Measurements from ENCODE around the gene RNF130.
"Not testable (repeated sequence)": the region's sequence is repeated elsewhere in the genome, so short reads cannot be mapped to it uniquely, and the experiment has no call there.

RNF130 gene

DNA sequence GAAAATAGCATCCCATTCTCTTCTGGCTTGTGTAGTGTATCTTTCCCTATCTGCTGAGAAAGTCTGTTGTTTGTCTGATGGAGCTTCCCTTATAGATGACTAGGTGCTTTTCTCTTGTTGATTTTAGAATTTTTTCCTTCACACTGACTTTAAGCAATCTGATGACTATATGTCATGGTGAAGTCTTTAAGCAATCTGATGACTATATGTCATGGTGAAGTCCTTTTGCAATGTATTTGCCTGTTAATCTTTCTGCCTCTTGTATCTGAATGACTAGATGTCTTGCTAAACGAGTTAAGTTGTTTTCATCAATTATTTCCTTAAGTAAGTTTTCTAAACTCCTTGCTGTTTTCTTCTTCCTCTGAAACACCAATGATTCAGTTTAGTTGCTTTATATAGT, 80.5 kb downstream of the RNF130 start:
- no peak overlapping the region for H3K9ac ChIP-seq
- no peaks in the 10 kb centered on the region for H3K27me3 ChIP-seq (ENCODE audit: insufficient read depth, low read depth)
- no peak overlapping the region for H3K27ac ChIP-seq
- no peaks in the 10 kb centered on the region for H4K20me1 ChIP-seq (ENCODE audit: insufficient read depth)
- no peak overlapping the region for H2AFZ ChIP-seq (ENCODE audit: low read depth)
- no peaks in the 10 kb centered on the region for H3K4me1 ChIP-seq (ENCODE audit: low read depth, poor library complexity, severe bottlenecking)
- no peak overlapping the region for H3K4me3 ChIP-seq (IDR thresholded peaks at IDR 0.05; ENCODE audit: insufficient read depth, low read depth, low read length)
- H3K36me3 ChIP-seq (ENCODE audit: insufficient read depth) = no peaks in the 10 kb centered on the region
- no peak overlapping the region for H3K4me2 ChIP-seq
- no peaks in the 10 kb centered on the region for H3K79me2 ChIP-seq (ENCODE audit: insufficient read depth, low read depth)
- TF ChIP-seq, protein P1, sequence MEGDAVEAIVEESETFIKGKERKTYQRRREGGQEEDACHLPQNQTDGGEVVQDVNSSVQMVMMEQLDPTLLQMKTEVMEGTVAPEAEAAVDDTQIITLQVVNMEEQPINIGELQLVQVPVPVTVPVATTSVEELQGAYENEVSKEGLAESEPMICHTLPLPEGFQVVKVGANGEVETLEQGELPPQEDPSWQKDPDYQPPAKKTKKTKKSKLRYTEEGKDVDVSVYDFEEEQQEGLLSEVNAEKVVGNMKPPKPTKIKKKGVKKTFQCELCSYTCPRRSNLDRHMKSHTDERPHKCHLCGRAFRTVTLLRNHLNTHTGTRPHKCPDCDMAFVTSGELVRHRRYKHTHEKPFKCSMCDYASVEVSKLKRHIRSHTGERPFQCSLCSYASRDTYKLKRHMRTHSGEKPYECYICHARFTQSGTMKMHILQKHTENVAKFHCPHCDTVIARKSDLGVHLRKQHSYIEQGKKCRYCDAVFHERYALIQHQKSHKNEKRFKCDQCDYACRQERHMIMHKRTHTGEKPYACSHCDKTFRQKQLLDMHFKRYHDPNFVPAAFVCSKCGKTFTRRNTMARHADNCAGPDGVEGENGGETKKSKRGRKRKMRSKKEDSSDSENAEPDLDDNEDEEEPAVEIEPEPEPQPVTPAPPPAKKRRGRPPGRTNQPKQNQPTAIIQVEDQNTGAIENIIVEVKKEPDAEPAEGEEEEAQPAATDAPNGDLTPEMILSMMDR (conservative IDR thresholded peaks at IDR 0.05; ENCODE audit: low read depth, low read length) = no peak

DNA sequence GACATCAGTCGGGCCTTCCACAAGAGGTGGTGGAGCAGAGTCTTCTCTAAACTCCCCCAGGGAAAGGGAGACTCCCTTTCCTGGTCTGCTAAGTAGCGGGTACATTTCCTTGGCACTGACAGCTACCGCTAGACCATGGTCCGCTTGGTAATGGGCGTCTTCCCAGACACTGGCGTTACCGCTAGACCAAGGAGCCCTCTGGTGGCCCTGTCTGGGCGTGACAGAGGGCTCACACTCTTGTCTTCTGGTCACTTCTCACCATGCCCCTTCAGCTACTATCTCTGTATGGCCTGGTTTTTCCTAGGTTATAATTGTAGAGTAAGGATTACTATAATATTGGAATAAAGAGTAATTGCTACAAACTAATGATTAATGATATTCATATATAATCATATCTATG, 81.0 kb downstream of the RNF130 start:
- not testable (repeated sequence) for H3K4me2 ChIP-seq; H3K27ac ChIP-seq; H3K9ac ChIP-seq; H3K4me3 ChIP-seq (IDR thresholded peaks at IDR 0.05; ENCODE audit: insufficient read depth, low read depth, low read length); H4K20me1 ChIP-seq (ENCODE audit: insufficient read depth); H3K27me3 ChIP-seq (ENCODE audit: insufficient read depth, low read depth); H2AFZ ChIP-seq (ENCODE audit: low read depth); H3K4me1 ChIP-seq (ENCODE audit: low read depth, poor library complexity, severe bottlenecking); H3K79me2 ChIP-seq (ENCODE audit: insufficient read depth, low read depth); H3K36me3 ChIP-seq (ENCODE audit: insufficient read depth)

DNA sequence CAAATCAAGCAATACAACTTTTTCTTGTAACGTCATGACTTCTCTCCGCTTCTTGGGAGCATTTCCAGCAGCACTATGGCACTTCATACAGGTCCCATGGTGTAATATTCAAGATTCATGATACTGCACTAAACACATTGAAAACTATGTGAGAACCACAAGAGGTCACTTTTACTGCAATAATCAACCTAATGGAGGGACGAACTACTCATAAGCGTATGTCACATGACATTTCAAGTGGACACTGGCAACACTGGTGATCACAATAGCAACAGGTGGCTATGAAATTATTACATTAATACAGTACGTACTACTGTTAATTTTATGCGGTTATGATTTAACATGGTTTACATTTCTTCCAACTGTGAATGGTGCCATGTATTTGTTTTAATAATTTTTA, 85.2 kb downstream of the RNF130 start:
- Histone ChIP-seq H3K4me2 (no peak overlapping the region), H4K20me1 (ENCODE audit: insufficient read depth) (no peaks in the 10 kb centered on the region), H3K4me1 (ENCODE audit: low read depth, poor library complexity, severe bottlenecking) (no peaks in the 10 kb centered on the region), H3K79me2 (ENCODE audit: insufficient read depth, low read depth) (no peaks in the 10 kb centered on the region), H3K4me3 (IDR thresholded peaks at IDR 0.05; ENCODE audit: insufficient read depth, low read depth, low read length) (no peak overlapping the region), H3K27me3 (ENCODE audit: insufficient read depth, low read depth) (no peaks in the 10 kb centered on the region), H3K36me3 (ENCODE audit: insufficient read depth) (no peaks in the 10 kb centered on the region), H3K27ac (no peak overlapping the region), H3K9ac (no peak overlapping the region), H2AFZ (ENCODE audit: low read depth) (no peak overlapping the region)
- TF ChIP-seq, protein P1 (conservative IDR thresholded peaks at IDR 0.05; ENCODE audit: low read depth, low read length) = no peak

DNA sequence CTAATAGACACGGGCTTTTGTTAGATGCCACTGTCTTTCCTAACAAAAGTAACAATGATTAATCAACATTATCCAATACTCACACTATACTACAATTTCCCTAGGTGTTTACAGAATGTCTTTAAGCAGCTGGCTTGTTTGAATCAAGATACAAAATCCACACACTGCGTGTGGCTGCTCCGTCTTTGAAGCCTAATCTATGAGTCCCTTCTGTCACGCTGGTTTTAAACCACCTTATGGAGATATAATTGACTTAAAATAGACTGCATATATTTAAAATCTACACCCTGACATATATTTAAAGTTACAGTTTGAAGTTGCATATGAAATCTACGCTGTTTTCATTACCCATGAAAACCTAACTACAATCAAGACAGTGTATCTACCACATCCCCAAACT, 89.9 kb downstream of the RNF130 start:
- H2AFZ ChIP-seq (ENCODE audit: low read depth) = no peak overlapping the region
- no peak overlapping the region for H3K9ac ChIP-seq
- no peaks in the 10 kb centered on the region for H4K20me1 ChIP-seq (ENCODE audit: insufficient read depth)
- no peaks in the 10 kb centered on the region for H3K79me2 ChIP-seq (ENCODE audit: insufficient read depth, low read depth)
- H3K27ac ChIP-seq = no peak overlapping the region
- no peaks in the 10 kb centered on the region for H3K36me3 ChIP-seq (ENCODE audit: insufficient read depth)
- no peak overlapping the region for H3K4me2 ChIP-seq
- H3K4me3 ChIP-seq (IDR thresholded peaks at IDR 0.05; ENCODE audit: insufficient read depth, low read depth, low read length) = no peak overlapping the region
- no peaks in the 10 kb centered on the region for H3K27me3 ChIP-seq (ENCODE audit: insufficient read depth, low read depth)
- TF ChIP-seq, protein P1 (conservative IDR thresholded peaks at IDR 0.05; ENCODE audit: low read depth, low read length) = no peak
- no peaks in the 10 kb centered on the region for H3K4me1 ChIP-seq (ENCODE audit: low read depth, poor library complexity, severe bottlenecking)

DNA sequence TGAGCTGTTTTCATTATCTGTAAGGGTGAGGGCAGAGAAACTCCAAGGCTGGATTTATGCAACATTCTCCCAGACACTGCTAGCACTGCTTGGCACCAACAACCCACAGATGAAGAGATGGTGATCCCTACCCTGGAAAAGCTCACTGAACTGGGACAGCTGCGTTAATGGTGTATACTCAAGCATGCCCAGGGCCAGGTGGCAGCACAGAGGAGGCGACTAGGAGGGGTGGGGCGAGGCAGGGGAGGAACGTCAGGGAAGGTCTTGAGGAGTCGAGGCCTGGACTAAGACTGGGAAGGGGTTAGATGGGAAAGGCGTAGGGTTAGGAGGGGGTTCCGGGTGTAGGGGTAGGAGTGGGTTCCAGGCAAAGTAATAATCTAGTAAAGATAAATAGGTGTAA, 90.8 kb downstream of the RNF130 start:
- H4K20me1 ChIP-seq (ENCODE audit: insufficient read depth) = no peaks in the 10 kb centered on the region
- no peaks in the 10 kb centered on the region for H3K79me2 ChIP-seq (ENCODE audit: insufficient read depth, low read depth)
- TF ChIP-seq, protein P1 (conservative IDR thresholded peaks at IDR 0.05; ENCODE audit: low read depth, low read length) = no peak

More for the DNA sequence above, 90.8 kb downstream of the RNF130 start:
- Histone ChIP-seq H2AFZ (ENCODE audit: low read depth) (no peak overlapping the region), H3K4me1 (ENCODE audit: low read depth, poor library complexity, severe bottlenecking) (no peaks in the 10 kb centered on the region), H3K4me3 (IDR thresholded peaks at IDR 0.05; ENCODE audit: insufficient read depth, low read depth, low read length) (no peak overlapping the region), H3K36me3 (ENCODE audit: insufficient read depth) (no peaks in the 10 kb centered on the region), H3K9ac (no peak overlapping the region), H3K27me3 (ENCODE audit: insufficient read depth, low read depth) (no peaks in the 10 kb centered on the region), H3K4me2 (no peak overlapping the region), H3K27ac (no peak overlapping the region)

Measured in KMS-11 (cell line).